Measurements from ENCODE around the gene DAPK1. TPM values are rescaled to one million over a fixed set of nuclear protein-coding genes. Genes with fewer than 3 reads are reported as not detected.

The DAPK1 gene
- total RNA-seq, 1 donor from 2014 or later: 38.3 TPM

GRCh38 chr9:87682085-87682484, 184.4 kb downstream of the DAPK1 start:
- DNase-seq (ENCODE audit: low spot score): peak; percentile 22

GRCh38 chr9:87682618-87683017, 185.0 kb downstream of the DAPK1 start:
- DNase-seq (ENCODE audit: low spot score): no peak

DNA sequence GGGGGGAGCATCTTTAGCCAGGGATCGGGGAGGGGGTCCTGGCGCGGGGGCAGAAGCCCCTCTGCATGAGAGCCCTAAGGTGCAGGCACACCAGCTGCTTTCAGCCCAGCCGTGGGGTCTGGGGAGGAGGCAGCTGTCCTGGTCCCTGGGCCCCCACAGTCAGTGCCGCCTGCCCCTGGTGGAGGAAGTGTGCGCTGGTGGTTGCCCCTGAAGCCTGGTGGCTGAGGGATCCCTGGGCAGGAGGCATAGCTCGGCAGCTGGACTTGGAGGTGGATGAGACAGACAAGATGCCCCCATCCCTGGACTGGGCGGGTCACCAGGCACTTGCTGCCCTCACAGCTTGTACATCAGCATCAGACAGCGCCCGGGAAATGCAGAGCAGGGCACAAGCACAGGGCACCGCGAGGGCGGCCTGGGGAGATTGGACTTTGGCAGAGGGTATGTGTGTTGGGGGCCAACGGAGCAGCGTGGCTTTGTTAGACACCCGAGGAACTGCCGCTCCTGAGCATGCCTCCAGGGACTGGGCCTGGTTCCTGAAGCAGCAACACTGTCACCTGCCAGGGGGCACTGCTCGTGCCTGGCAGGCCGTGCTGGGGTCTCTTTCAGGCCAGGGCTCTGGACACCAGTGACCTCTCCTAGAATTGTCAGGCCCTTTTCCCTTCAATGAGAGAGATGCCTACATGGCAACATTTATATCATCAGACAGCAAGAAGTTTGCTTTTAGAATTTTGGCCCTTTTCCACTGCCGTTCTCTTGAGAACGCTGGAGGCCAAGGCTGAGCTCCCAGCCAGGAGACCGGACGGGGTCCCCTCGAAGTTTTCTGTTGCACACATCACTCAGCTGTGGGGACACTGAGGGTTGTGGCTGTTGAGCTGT, 186.3 kb downstream of the DAPK1 start:
- peak; percentile 85 for DNase-seq (ENCODE audit: low spot score)

DNA sequence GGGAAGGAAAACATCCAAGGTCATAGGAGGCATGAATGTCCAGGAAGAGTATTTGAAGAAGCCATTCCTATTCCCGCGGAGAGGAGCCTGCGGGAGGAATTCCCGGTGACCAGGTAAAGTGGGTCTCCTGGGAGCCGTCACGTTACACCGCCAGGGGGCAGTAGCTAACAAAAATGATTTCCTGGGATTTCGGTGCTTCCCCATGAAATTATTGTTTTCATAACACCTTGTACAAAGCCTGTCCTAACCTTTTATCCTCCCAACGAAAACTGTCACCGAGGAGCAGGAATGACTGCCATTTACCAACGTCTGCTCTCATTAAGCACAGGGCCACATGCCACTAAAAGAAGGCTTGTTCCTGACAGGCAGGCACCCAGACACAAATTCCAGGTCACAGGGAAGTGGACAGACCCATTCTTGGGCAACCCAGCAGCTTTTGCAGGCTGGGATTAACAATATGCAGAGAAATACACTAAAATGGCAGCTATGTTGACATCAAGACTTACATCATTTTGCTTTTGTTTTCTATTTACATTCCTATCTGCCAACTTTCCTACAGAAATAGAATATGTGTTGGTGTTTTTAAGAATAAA, 187.1 kb downstream of the DAPK1 start:
- peak; percentile 65 for DNase-seq (ENCODE audit: low spot score)

DNA sequence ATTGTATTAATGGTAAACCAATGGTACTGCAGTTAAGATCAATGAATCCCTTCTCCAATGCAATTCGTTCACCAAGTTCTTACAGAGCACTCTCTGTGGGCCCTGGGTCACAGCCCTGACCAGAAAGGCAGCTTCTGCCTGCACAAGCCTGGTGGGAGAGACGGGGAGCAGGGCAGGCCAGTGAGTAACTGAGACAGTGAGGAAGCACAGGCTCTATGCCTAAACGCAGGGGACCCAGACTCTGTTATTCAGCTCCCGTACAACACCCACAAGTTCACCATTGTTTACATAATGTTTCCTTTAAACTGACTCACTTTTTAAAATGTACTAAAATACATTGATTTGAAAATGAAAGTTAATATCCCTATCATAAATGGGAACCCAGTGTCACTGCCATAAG, 187.8 kb downstream of the DAPK1 start:
- peak; percentile 33 for DNase-seq (ENCODE audit: low spot score)

DNA sequence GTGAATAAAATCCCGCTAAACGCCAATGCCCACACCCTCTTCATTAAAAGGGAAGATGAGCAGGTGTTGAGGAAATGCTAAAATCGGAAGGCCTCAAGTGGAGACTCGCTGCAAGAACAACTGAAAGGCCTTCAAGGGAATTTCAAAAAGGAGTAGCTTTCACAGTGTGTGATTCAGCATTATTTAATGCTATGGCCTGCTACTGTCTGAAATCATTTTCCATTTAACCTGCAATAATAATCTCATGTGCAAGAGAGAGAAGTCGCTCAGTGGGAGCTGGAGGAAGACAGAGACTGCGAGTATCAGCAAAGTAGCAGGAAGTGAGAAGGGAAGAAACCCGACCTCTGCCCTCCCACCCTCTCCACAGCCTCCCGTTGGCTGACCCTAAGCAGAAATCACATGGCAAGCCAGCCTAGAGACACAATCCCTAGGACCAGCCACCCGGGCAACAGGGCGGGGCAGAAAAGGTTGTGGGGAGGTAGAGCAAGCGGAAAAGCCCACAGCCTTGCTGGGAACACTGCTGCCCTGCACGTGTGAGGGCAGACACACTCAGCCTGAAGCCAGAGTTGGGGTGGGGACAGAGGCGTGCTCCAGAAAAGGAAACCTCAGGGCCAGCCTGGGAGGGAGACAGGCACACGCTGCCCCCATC, 188.3 kb downstream of the DAPK1 start:
- DNase-seq (ENCODE audit: low spot score): peak; percentile 89

DNA sequence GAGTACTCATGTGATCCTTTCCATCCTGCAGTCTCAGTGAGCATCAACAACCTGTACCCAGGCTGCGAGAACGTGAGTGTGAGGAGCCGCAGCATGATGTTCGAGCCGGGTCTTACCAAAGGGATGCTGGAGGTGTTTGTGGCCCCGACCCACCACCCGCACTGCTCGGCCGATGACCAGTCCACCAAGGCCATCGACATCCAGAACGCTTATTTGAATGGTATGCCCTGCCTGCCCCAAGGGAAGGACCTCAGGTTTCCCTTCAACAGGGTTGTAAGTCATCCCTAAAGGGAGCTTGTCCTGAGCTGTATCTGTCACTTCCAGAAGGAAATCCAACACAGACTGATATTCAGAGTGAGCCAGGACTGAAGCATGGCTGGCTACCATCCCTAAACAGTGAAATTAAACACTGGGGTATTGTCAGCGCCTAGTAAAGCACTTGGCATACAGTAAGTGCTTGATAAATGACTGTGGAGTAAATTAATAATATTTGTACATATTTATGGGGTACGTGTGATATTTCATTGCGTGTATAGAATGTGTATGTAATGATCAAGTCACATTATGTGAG, 188.9 kb downstream of the DAPK1 start:
- no peak for DNase-seq (ENCODE audit: low spot score)

GRCh38 chr9:87687207-87687606, 189.5 kb downstream of the DAPK1 start:
- DNase-seq (ENCODE audit: low spot score): no peak

DNA sequence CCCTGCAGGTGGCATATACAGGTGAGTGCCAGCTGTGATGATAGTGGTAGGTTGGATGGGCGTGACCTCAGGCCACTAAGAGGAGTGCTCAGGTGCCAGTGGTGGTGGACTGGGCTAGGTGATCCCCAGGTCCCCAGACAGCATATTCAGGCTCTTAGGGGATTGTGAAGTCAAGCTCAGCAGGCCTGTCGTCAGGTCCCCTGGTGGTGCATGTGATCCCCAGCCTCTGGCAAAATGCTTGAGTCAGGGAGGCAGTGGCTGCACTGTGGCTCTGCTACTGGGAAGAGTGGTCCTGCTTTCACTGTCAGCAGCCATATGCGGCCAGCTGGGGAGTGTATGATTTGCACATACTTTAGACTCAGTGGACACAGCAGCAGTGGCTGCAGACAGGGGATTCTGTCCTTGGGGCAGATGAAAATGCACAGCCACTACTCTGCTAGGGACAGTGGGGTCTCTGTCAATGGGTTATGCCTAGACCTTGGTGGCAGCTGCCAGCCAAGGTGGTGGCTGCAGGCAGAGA, 196.6 kb downstream of the DAPK1 start:
- DNase-seq (ENCODE audit: low spot score): peak; percentile 81

- peak; percentile 59 for DNase-seq (ENCODE audit: low spot score)
Measured at GRCh38 chr9:87695523-87695922, 197.9 kb downstream of the DAPK1 start.

- DNase-seq (ENCODE audit: low spot score): no peak
Measured at GRCh38 chr9:87696641-87697040, 199.0 kb downstream of the DAPK1 start.

GRCh38 chr9:87698069-87698809, 200.6 kb downstream of the DAPK1 start:
- DNase-seq (ENCODE audit: low spot score): peak; percentile 57

- peak; percentile 51 for DNase-seq (ENCODE audit: low spot score)
Measured at GRCh38 chr9:87699835-87700234, 202.2 kb downstream of the DAPK1 start.

- peak; percentile 16 for DNase-seq (ENCODE audit: low spot score)
Measured at GRCh38 chr9:87701491-87701890, 203.8 kb downstream of the DAPK1 start.

DNA sequence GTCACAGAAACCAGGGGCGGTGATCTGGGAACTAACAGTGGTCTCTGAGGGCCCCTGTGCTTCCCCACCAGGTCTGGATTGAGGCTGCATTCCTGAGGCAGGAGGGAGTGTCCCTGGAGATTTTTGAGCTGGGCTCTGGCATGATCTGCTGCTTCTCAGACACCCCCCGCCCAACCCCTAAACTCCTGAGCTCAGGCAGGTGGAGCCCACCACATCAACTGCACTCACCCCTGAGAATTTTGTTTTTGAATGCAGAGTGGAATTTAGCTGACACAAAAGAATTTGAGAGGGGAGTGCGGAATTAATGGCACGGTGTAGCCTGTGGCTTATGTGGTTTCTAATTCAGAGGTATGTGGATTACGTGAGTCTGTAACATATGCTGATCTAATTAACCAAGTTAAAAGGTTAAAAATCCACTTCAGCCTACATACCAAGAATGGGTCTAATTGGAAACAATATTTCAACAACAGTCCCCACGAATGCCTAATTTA, 204.3 kb downstream of the DAPK1 start:
- DNase-seq (ENCODE audit: low spot score): peak; percentile 53

- peak; percentile 73 for DNase-seq (ENCODE audit: low spot score)
Measured at GRCh38 chr9:87702921-87703320, 205.3 kb downstream of the DAPK1 start.

DNA sequence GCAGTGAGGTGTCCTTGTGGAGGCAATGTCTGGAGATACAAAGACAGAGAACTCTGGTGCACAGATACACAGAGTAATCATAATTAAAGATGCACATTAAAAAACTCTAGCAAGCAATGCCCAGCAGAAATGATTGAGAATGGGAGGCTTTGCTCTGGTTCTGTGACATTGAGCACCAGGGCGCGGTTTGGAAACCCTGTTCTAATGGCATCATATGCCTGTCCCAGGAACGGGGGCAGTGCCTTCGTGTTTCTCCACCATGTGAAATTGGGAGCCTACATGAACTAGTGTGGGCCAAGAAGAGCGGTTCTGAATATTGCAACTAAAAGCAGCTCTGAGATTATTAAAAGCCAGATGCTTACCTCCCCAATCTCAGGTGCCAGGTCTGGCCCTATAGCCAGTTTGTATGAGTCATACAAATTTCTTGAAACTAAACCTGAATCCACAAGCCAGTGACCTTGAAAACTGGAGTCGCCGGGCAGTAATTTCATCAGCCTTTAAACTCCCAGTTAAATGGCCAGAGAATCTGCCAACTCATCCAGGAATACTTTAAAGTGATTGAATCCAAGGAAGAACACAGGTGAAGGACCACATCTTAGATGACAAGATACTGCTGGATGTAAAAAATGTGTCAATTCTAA, 206.1 kb downstream of the DAPK1 start:
- peak; percentile 65 for DNase-seq (ENCODE audit: low spot score)

- peak; percentile 45 for DNase-seq (ENCODE audit: low spot score)
Measured at GRCh38 chr9:87704342-87704741, 206.7 kb downstream of the DAPK1 start.

GRCh38 chr9:87706066-87706739, 208.5 kb downstream of the DAPK1 start:
- peak; percentile 89 for DNase-seq (ENCODE audit: low spot score)
